ENCODE data around the gene HOXC12.

DNA sequence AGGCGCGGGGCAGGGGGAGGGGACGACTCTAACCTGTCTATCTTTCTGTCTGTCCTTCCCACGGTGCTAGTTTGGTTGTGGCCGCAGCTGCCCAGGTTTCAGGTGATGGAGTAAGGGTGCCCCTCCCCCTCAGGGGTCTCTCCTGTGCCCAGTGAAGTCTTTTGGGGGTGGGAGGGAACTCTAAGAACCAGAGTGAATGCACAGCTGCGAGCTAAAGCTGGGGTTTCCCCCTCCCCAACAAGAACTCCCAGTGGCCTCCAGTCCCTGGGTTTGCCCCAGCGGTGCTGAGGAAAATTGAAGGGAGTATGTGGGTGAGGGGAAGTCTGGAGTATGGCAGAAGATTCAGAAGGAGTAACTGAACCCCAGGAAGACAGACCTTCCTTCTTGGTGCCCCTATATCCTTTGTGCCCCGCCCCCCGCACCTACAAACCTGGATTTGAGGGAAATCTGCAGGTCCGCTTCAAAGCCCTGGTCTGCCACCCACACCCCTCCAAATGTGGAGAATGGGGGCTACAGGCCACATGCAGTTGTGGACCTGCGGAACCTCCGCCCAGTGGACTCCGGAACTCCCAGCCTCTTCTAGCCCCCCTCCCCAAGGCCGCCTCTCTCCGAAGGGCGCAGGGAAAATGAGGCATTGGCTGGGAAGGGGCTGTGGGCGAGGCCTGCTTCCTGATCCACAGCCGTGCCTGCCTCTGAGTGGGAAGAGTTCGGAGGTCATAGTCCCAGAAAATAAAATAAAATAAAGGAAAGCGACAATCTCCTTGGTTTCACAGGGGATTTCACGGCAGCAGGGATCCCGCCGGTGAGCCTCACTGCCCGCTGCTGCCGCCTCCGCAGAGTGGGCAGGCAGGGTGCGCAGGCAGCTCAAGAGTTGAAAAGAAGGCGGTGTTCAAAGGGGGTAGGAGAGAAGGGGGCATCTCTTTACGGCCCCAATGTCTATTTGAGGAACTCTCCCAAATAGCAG lies 41.8 kb downstream of the HOXC12 start:
- TF ChIP-seq, protein P1, sequence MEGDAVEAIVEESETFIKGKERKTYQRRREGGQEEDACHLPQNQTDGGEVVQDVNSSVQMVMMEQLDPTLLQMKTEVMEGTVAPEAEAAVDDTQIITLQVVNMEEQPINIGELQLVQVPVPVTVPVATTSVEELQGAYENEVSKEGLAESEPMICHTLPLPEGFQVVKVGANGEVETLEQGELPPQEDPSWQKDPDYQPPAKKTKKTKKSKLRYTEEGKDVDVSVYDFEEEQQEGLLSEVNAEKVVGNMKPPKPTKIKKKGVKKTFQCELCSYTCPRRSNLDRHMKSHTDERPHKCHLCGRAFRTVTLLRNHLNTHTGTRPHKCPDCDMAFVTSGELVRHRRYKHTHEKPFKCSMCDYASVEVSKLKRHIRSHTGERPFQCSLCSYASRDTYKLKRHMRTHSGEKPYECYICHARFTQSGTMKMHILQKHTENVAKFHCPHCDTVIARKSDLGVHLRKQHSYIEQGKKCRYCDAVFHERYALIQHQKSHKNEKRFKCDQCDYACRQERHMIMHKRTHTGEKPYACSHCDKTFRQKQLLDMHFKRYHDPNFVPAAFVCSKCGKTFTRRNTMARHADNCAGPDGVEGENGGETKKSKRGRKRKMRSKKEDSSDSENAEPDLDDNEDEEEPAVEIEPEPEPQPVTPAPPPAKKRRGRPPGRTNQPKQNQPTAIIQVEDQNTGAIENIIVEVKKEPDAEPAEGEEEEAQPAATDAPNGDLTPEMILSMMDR (IDR thresholded peaks at IDR 0.05; ENCODE audit: low read depth, low read length): no peak
- TF ChIP-seq EZH2phosphoT487 (IDR thresholded peaks at IDR 0.05; ENCODE audit: low read depth): no peak

Measured in OCI-LY3 (cell line).